ENCODE measurements around the gene R3HDM4. TPM values are rescaled to one million over a fixed set of nuclear protein-coding genes. Genes with fewer than 3 reads are reported as not detected.
"Not testable (repeated sequence)": the region's sequence is repeated elsewhere in the genome, so short reads cannot be mapped to it uniquely, and the experiment has no call there.

Gene R3HDM4
- total and polyA plus RNA-seq, 10 of the 15 experiments (the other 5 are each of a cell fraction or from before 2014, with no cell fraction given) = 1.3 to 65.8 (median 27.7) TPM

DNA sequence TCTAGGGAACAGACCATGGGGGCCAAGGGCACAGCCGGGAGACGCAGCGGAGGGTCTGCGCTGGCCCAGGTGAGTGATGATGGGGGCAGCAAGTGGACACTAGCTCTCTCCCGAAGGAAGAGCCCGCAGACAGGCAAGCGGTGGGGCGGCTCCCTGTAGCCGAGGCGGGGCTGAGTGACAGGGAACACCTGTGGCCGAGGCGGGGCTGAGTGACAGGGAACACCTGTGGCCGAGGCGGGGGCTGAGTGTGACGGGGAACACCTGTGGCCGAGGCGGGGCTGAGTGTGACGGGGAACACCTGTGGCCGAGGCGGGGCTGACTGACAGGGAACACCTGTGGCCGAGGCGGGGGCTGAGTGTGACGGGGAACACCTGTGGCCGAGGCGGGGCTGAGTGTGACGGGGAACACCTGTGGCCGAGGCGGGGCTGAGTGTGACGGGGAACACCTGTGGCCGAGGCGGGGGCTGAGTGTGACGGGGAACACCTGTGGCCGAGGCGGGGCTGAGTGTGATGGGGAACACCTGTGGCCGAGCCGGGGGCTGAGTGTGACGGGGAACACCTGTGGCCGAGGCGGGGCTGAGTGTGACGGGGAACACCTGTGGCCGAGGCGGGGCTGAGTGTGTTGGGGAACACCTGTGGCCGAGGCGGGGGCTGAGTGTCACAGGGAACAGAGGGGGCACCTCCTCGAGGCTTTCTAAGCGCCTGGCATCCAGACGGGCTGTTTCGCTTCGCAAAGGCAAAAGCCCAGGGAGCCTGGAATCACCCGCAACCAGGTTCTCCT, 21.4 kb downstream of the R3HDM4 start:
- H3K79me2 ChIP-seq (ENCODE audit: control insufficient read depth, insufficient read depth, low read length); BruUV-seq (replicated peaks); FAIRE-seq; H3K4me1 ChIP-seq (ENCODE audit: control insufficient read depth, insufficient read depth, low read length); DNase-seq (ENCODE audit: low read depth, low spot score); H3K36me3 ChIP-seq (ENCODE audit: control insufficient read depth in 2 of 2, insufficient read depth in 2 of 2, low read length in 1 of 2); ATAC-seq; H3K9me3 ChIP-seq (replicated peaks; ENCODE audit: control insufficient read depth, insufficient read depth, low read length); H2AFZ ChIP-seq (ENCODE audit: control insufficient read depth, low read depth, low read length); in situ Hi-C loops (cut with MboI); H3K27ac ChIP-seq (ENCODE audit: control insufficient read depth, insufficient read depth); H3K27me3 ChIP-seq (replicated peaks in 1 of 2; ENCODE audit: control insufficient read depth in 2 of 2, insufficient read depth in 2 of 2, low read length in 1 of 2); H4K20me1 ChIP-seq (ENCODE audit: control insufficient read depth, insufficient read depth); intact Hi-C loops (cut with micrococcal nuclease; ENCODE audit: unreplicated experiment): not testable (repeated sequence)
- peak overlapping the region; percentile 92; the same call in 1 of the 2 replicates for H3K4me2 ChIP-seq (ENCODE audit: control insufficient read depth, insufficient read depth)
- ChIA-PET RAD21 (ENCODE audit: unreplicated experiment) (interaction anchor here (2.0 to 2.3 kb wide), 2 partner anchors 16 to 28 kb away, joined by 7 to 24 read pairs; no protein-coding TSS in a partner anchor), SMC1A (ENCODE audit: uncharacterized antibody, unreplicated experiment) (interaction anchor here (0.6 to 2.0 kb wide), 2 partner anchors 16 to 322 kb away, joined by 3 to 15 read pairs; no protein-coding TSS in a partner anchor), POLR2A (interaction anchor here (1.0 kb wide), 1 partner anchor 125 kb away, joined by 4 read pairs; no protein-coding TSS in a partner anchor), CTCF (interaction anchor here (2.0 kb wide), 1 partner anchor 28 kb away, joined by 22 read pairs; no protein-coding TSS in a partner anchor)
- TF ChIP-seq TCF3 (IDR thresholded peaks at IDR 0.05; ENCODE audit: borderline replicate concordance, insufficient read depth, low read depth, low read length) = peak; percentile 49; the same call in 1 of the 2 replicates
- 0 out of 2 replicates have a peak, but pooled peaks have one; percentile 44 for TF ChIP-seq TCF12 (IDR thresholded peaks at IDR 0.05; ENCODE audit: low read depth, low read length)
- H3K9ac ChIP-seq (ENCODE audit: control insufficient read depth, insufficient read depth, low read length) = peak overlapping the region; percentile 77; the same call in 1 of the 2 replicates
- peak overlapping the region; percentile 95; the same call in 1 of the 2 replicates for H3K4me3 ChIP-seq
- 70% methylated on average over 31 of the region's 50 CpGs for WGBS (ENCODE audit: insufficient coverage, insufficient replicate concordance, low lambda C conversion rate, missing lambda C conversion rate)

DNA sequence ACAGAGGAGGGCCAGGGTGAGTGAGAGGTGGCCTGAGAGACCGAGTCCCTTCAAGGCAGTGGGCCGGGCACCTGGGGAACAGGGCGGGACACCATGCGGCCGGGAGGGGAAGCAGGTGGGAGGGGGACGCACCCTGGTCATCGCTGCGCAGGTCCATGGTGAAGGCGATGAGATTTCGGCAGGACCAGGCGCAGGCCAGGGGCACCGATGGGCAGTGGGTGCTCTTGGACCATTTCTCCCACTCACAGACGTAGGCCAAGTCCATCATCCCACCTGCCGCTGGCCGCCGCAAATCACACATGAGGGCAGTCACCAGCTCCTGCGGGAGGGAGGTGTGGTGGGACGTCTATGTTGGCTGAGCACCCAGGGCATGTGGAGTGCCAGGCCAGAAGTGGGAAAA, 22.2 kb downstream of the R3HDM4 start:
- Histone ChIP-seq H3K4me3 (no peak overlapping the region), H3K4me1 (ENCODE audit: control insufficient read depth, insufficient read depth, low read length) (no peaks in the 10 kb centered on the region), H3K36me3 (ENCODE audit: control insufficient read depth in 2 of 2, insufficient read depth in 2 of 2, low read length in 1 of 2) (peaks cover 0 to 3% of the 10 kb centered on the region in 2 experiments; a peak in 3 of 4 replicates), H3K79me2 (ENCODE audit: control insufficient read depth, insufficient read depth, low read length) (peaks cover 7% of the 10 kb centered on the region), H3K27me3 (replicated peaks in 1 of 2; ENCODE audit: control insufficient read depth in 2 of 2, insufficient read depth in 2 of 2, low read length in 1 of 2) (no peaks in the 10 kb centered on the region), H3K9ac (ENCODE audit: control insufficient read depth, insufficient read depth, low read length) (no peak overlapping the region), H3K27ac (ENCODE audit: control insufficient read depth, insufficient read depth) (no peak overlapping the region), H4K20me1 (ENCODE audit: control insufficient read depth, insufficient read depth) (no peaks in the 10 kb centered on the region), H2AFZ (ENCODE audit: control insufficient read depth, low read depth, low read length) (no peak overlapping the region), H3K9me3 (replicated peaks; ENCODE audit: control insufficient read depth, insufficient read depth, low read length) (no peaks in the 10 kb centered on the region), H3K4me2 (ENCODE audit: control insufficient read depth, insufficient read depth) (peak overlapping the region; percentile 3; the same call in 1 of the 2 replicates)
- intact Hi-C loops (cut with micrococcal nuclease; ENCODE audit: unreplicated experiment) = no loop called here
- POLR2A ChIA-PET = no interaction called here
- in situ Hi-C loops (cut with MboI) = no loop called here
- 91% methylated on average over 18 of the region's 18 CpGs for WGBS (ENCODE audit: insufficient coverage, insufficient replicate concordance, low lambda C conversion rate, missing lambda C conversion rate)
- no peak for FAIRE-seq
- SMC1A ChIA-PET (ENCODE audit: uncharacterized antibody, unreplicated experiment) = interaction anchor here (0.6 kb wide), 1 partner anchor 321 kb away, joined by 3 read pairs; no protein-coding TSS in a partner anchor
- RAD21 ChIA-PET (ENCODE audit: unreplicated experiment) = no interaction called here
- ATAC-seq = no peak
- no TSS peak for BruUV-seq (replicated peaks)
- CTCF ChIA-PET = no interaction called here
- no peak for DNase-seq (ENCODE audit: low read depth, low spot score)
- TF ChIP-seq TCF12 (IDR thresholded peaks at IDR 0.05; ENCODE audit: low read depth, low read length) (no peak), POU2F2 (IDR thresholded peaks at IDR 0.05; ENCODE audit: borderline replicate concordance, low read depth, low read length) (no peak), NFYA (IDR thresholded peaks at IDR 0.05; ENCODE audit: borderline replicate concordance, low read depth, low read length) (no peak), RAD51 (IDR thresholded peaks at IDR 0.05) (no peak), ZNF274 (IDR thresholded peaks at IDR 0.05; ENCODE audit: insufficient read depth, insufficient read length) (no peak), ESRRA (IDR thresholded peaks at IDR 0.05; ENCODE audit: low read length) (no peak), TCF7 (IDR thresholded peaks at IDR 0.05; ENCODE audit: borderline replicate concordance) (no peak), JUND (IDR thresholded peaks at IDR 0.05; ENCODE audit: low read depth, low read length) (no peak), IRF5 (IDR thresholded peaks at IDR 0.05; ENCODE audit: borderline replicate concordance) (no peak)
- TF ChIP-seq, protein P1, sequence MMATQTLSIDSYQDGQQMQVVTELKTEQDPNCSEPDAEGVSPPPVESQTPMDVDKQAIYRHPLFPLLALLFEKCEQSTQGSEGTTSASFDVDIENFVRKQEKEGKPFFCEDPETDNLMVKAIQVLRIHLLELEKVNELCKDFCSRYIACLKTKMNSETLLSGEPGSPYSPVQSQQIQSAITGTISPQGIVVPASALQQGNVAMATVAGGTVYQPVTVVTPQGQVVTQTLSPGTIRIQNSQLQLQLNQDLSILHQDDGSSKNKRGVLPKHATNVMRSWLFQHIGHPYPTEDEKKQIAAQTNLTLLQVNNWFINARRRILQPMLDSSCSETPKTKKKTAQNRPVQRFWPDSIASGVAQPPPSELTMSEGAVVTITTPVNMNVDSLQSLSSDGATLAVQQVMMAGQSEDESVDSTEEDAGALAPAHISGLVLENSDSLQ (IDR thresholded peaks at IDR 0.05) = no peak
- TF ChIP-seq, protein P2, sequence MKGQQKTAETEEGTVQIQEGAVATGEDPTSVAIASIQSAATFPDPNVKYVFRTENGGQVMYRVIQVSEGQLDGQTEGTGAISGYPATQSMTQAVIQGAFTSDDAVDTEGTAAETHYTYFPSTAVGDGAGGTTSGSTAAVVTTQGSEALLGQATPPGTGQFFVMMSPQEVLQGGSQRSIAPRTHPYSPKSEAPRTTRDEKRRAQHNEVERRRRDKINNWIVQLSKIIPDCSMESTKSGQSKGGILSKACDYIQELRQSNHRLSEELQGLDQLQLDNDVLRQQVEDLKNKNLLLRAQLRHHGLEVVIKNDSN (IDR thresholded peaks at IDR 0.05; ENCODE audit: borderline replicate concordance, extremely low read length, insufficient read depth, low read depth, low read length) = no peak

All from GM12878 (cell line).